K562 (cell line): ENCODE measurements around the gene GPD1L. TPM values are rescaled to one million over a fixed set of nuclear protein-coding genes. Genes with fewer than 3 reads are reported as not detected.

Experiments used
- ATAC-seq: fragments of 200-7000 bp; cut with Tn5 transposase; 3 replicates; pipeline ENCODE4 v1.9.1; 2020; ENCODE audit warnings: moderate library complexity
- BruUV-seq: library from RNA; stranded (reverse); fragments of 400-500 nt; replicated peaks from 2 replicates; lab custom pipeline; 2021; lab: Mats Ljungman, UMichigan
- CTCF ChIA-PET: fragments of 300-600 bp; formaldehyde crosslinking; extraction: SDS; loops from one replicate; lab custom pipeline; 2021; ENCODE audit warnings: low intra/inter-chr PET ratio; lab: Yijun Ruan, JAX
- POLR2A ChIA-PET: fragments of 300-600, 350-650 bp; sonication (Branson Sonifier 250); formaldehyde crosslinking; extraction: SDS; loops from one replicate; lab custom pipeline; 2021; ENCODE audit warnings: antibody characterized with exemption, inconsistent platforms; lab: Yijun Ruan, JAX
- DNase-seq, 4 experiments: peaks; one replicate each; pipeline versions ENCODE4 v3.0.0 to v3.0.0-alpha.2; 2011 to 2018; ENCODE audit warnings: low spot score in 3 of 4, mixed read lengths in 3 of 4; ENCODE audit errors: extremely low read depth in 1 of 4
- FAIRE-seq: peaks from 2 replicates; lab custom pipeline; 2011; peaks lifted over from hg19 to GRCh38; lab: Jason Lieb, UNC
- H2AFZ ChIP-seq: 2 replicates; pipeline ENCODE4 v1.6.0; 2011; ENCODE audit warnings: low read depth, low read length, control low read depth, inconsistent platforms
- H3K27ac ChIP-seq: fragments of 200-600 bp; 3 replicates; pipeline ENCODE4 v1.8.0; 2011; ENCODE audit warnings: low read depth, mild to moderate bottlenecking, control low read depth, inconsistent platforms, low read length, moderate library complexity, mixed read lengths; ENCODE audit errors: extremely low read depth
- H3K27me3 ChIP-seq, 2 experiments: fragments of 300-600 bp in 1 of 2; 2 replicates in 1 of 2; 3 replicates in 1 of 2; pipeline versions ENCODE4 v1.6.0 to v1.8.0; 2011; ENCODE audit warnings: inconsistent platforms in 2 of 2, low read length in 2 of 2, mild to moderate bottlenecking in 1 of 2, mixed read lengths in 1 of 2, moderate library complexity in 1 of 2; ENCODE audit not compliant: control insufficient read depth in 2 of 2, insufficient read depth in 2 of 2
- H3K36me3 ChIP-seq: fragments of 300-600 bp; 3 replicates; pipeline ENCODE4 v1.8.0; 2011; ENCODE audit warnings: mild to moderate bottlenecking, low read length, inconsistent platforms; ENCODE audit not compliant: control insufficient read depth, insufficient read depth
- H3K4me1 ChIP-seq, 2 experiments: fragments of 200-600 bp in 1 of 2; replicated peaks in 1 of 2; 2 replicates in 1 of 2; 3 replicates in 1 of 2; pipeline versions ENCODE4 v1.5.1 to v1.8.0; 2011; ENCODE audit warnings: inconsistent platforms in 2 of 2, low read length in 2 of 2, mild to moderate bottlenecking in 1 of 2, mixed read lengths in 1 of 2, moderate library complexity in 1 of 2; ENCODE audit not compliant: control insufficient read depth in 2 of 2, insufficient read depth in 2 of 2
- H3K4me2 ChIP-seq: 2 replicates; pipeline ENCODE4 v1.6.1; 2011; ENCODE audit warnings: low read length, control low read depth, inconsistent platforms, mixed read lengths; ENCODE audit not compliant: insufficient read depth
- H3K4me3 ChIP-seq: fragments of 200-600 bp; sonication (generic), shearing (Covaris generic); 2 replicates; pipeline ENCODE4 v1.5.1; 2016; ENCODE audit warnings: control low read depth, inconsistent platforms
- H3K79me2 ChIP-seq: fragments of 200-600 bp; 3 replicates; pipeline ENCODE4 v1.8.0; 2011; ENCODE audit warnings: low read length, inconsistent platforms; ENCODE audit not compliant: control insufficient read depth, insufficient read depth
- H3K9ac ChIP-seq, 2 experiments: 2 replicates each; pipeline versions ENCODE4 v1.6.0 to v1.6.1; 2011; ENCODE audit warnings: low read depth in 2 of 2, low read length in 2 of 2, control low read depth in 1 of 2, inconsistent platforms in 1 of 2, mild to moderate bottlenecking in 1 of 2, mixed read lengths in 1 of 2; ENCODE audit not compliant: insufficient read depth in 1 of 2
- H3K9me1 ChIP-seq: one replicate; pipeline ENCODE4 v1.6.0; 2011; ENCODE audit warnings: inconsistent platforms, mild to moderate bottlenecking, low read length, moderate library complexity; ENCODE audit not compliant: control insufficient read depth, insufficient read depth
- H3K9me3 ChIP-seq: replicated peaks from 2 replicates; pipeline ENCODE4 v1.5.1; 2011; ENCODE audit warnings: low read depth, low read length, inconsistent platforms; ENCODE audit not compliant: control insufficient read depth, insufficient read depth
- H4K20me1 ChIP-seq: replicated peaks from 2 replicates; pipeline ENCODE4 v1.6.1; 2011; ENCODE audit warnings: low read length, inconsistent platforms, mixed read lengths; ENCODE audit not compliant: control insufficient read depth, insufficient read depth
- ESRRA ChIP-seq: fragments of 450-650 bp; IDR thresholded peaks from 2 replicates; pipeline ENCODE4 v1.6.1; 2014; ENCODE audit warnings: low read depth, mild to moderate bottlenecking, moderate library complexity, borderline replicate concordance
- POLR3G ChIP-seq: IDR thresholded peaks from 2 replicates; pipeline ENCODE4 v1.6.1; 2011; ENCODE audit not compliant: insufficient read length, insufficient replicate concordance; ENCODE audit errors: extremely low read depth
- RCOR1 ChIP-seq, 2 experiments: IDR thresholded peaks; 2 replicates each; pipeline ENCODE4 v1.6.1; 2012; ENCODE audit warnings: low read depth in 2 of 2, low read length in 2 of 2, borderline replicate concordance in 1 of 2, improper control_type of control experiment in 1 of 2
- WGBS: fragments of 100-300 bp; shearing (Covaris generic); methylation state at CpG from one replicate; pipeline ENCODE4 v1.1.6; 2016; ENCODE audit warnings: low coverage, mixed read lengths; ENCODE audit not compliant: insufficient coverage; ENCODE audit errors: missing lambda C conversion rate; 5-methylcytosine and 5-hydroxymethylcytosine counted together
- in situ Hi-C: fragments of 300-500 bp; cut with MboI; formaldehyde crosslinking; loops from 4 replicates; pipeline ENCODE4 v1.15.0; 2018; ENCODE audit warnings: inconsistent platforms, mixed read lengths
- intact Hi-C: fragments of 100-400 bp; cut with micrococcal nuclease; formaldehyde crosslinking; loops from 2 replicates; pipeline ENCODE4 v1.14.2; 2022
- polyA plus RNA-seq, 8 experiments: library from polyadenylated mRNA; depleted of rRNA in 4 of 8; stranded (reverse) in 5 of 8; unstranded in 3 of 8; fragments of >200 nt; fragmentation: Nextera tagmentation in 2 of 8; fragmentation: Illumina TruSeq in 1 of 8; extraction: Ambion mirVana in 2 of 8; extraction: Trizol in 1 of 8; gene quantifications; 2 replicates each; pipeline versions ENCODE4 v1.2.1 to v1.2.3, GENCODE V29; 2011 to 2014; ENCODE audit warnings: inconsistent platforms in 1 of 8, missing spikeins in 1 of 8
- total RNA-seq, 7 experiments: library from RNA; depleted of rRNA in 6 of 7; stranded (reverse); fragments of >200 nt in 6 of 7; fragmentation: Illumina TruSeq in 2 of 7; extraction: Trizol in 2 of 7; gene quantifications; 2 replicates each; pipeline versions ENCODE4 v1.2.1 to v1.2.3, GENCODE V29; 2011 to 2021; ENCODE audit warnings: low replicate concordance in 1 of 7
- TF ChIP-seq, protein P1 (sequence below): fragments of 450-650 bp; IDR thresholded peaks from 2 replicates; pipeline ENCODE4 v1.6.1; 2016; ENCODE audit warnings: mild to moderate bottlenecking, moderate library complexity
- TF ChIP-seq, protein P2 (sequence below): fragments of 450-650 bp; IDR thresholded peaks from 2 replicates; pipeline ENCODE4 v1.6.1; 2016
- TF ChIP-seq, protein P3 (sequence below): sonication (generic); formaldehyde crosslinking; IDR thresholded peaks from 2 replicates; pipeline ENCODE4 v1.8.1; 2023; ENCODE audit warnings: mild to moderate bottlenecking, missing genetic modification reagents

The GPD1L gene
- total and polyA plus RNA-seq, 9 of the 15 experiments (the other 6 are each of a cell fraction or from before 2014, with no cell fraction given), result 1.6 to 17.3 (median 12.3) TPM

DNA sequence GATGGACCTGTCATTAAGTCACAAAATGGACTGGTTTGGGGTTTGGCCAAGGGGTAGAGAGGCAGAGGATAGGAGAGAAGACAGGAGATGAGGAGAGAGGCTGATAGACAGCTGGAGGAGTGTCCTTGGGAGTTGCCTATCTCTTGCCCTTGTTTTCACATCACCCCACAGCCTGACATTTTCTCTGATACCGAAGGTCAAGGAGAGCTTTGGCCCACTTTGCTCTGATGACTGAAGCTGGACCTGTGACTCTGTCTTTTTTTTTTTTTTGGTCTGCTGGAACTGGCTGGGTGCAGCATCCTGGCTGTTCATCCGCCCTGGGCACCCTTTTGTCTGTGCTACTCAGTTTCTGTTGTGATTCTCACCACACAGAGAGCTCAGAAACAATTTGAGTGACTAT is 5.1 kb downstream of the GPD1L start:
- Histone ChIP-seq H3K27ac (no peak overlapping the region), H2AFZ (no peak overlapping the region), H3K9me1 (no peaks in the 10 kb centered on the region), H3K36me3 (no peaks in the 10 kb centered on the region), H3K9ac (no peak overlapping the region), H3K4me3 (no peak overlapping the region), H3K4me2 (no peak overlapping the region), H3K4me1 (peaks cover 3 to 6% of the 10 kb centered on the region in 2 experiments; a peak in 4 of 5 replicates), H4K20me1 (no peaks in the 10 kb centered on the region), H3K27me3 (peaks cover 0 to 12% of the 10 kb centered on the region in 2 experiments; a peak in 2 of 5 replicates), H3K79me2 (no peaks in the 10 kb centered on the region), H3K9me3 (no peaks in the 10 kb centered on the region)
- DNase-seq (no peak), FAIRE-seq (no peak), ATAC-seq (no peak)
- in situ Hi-C loops (no loop called here), intact Hi-C loops (no loop called here)
- no TSS peak for BruUV-seq
- 0 out of 4 replicates have a peak, but pooled peaks of 1 of the 2 experiments have one; percentile 11 for TF ChIP-seq RCOR1 (IDR thresholded peaks at IDR 0.05; ENCODE audit: borderline replicate concordance in 1 of 2, low read depth in 2 of 2, low read length in 2 of 2)
- TF ChIP-seq, protein P1, sequence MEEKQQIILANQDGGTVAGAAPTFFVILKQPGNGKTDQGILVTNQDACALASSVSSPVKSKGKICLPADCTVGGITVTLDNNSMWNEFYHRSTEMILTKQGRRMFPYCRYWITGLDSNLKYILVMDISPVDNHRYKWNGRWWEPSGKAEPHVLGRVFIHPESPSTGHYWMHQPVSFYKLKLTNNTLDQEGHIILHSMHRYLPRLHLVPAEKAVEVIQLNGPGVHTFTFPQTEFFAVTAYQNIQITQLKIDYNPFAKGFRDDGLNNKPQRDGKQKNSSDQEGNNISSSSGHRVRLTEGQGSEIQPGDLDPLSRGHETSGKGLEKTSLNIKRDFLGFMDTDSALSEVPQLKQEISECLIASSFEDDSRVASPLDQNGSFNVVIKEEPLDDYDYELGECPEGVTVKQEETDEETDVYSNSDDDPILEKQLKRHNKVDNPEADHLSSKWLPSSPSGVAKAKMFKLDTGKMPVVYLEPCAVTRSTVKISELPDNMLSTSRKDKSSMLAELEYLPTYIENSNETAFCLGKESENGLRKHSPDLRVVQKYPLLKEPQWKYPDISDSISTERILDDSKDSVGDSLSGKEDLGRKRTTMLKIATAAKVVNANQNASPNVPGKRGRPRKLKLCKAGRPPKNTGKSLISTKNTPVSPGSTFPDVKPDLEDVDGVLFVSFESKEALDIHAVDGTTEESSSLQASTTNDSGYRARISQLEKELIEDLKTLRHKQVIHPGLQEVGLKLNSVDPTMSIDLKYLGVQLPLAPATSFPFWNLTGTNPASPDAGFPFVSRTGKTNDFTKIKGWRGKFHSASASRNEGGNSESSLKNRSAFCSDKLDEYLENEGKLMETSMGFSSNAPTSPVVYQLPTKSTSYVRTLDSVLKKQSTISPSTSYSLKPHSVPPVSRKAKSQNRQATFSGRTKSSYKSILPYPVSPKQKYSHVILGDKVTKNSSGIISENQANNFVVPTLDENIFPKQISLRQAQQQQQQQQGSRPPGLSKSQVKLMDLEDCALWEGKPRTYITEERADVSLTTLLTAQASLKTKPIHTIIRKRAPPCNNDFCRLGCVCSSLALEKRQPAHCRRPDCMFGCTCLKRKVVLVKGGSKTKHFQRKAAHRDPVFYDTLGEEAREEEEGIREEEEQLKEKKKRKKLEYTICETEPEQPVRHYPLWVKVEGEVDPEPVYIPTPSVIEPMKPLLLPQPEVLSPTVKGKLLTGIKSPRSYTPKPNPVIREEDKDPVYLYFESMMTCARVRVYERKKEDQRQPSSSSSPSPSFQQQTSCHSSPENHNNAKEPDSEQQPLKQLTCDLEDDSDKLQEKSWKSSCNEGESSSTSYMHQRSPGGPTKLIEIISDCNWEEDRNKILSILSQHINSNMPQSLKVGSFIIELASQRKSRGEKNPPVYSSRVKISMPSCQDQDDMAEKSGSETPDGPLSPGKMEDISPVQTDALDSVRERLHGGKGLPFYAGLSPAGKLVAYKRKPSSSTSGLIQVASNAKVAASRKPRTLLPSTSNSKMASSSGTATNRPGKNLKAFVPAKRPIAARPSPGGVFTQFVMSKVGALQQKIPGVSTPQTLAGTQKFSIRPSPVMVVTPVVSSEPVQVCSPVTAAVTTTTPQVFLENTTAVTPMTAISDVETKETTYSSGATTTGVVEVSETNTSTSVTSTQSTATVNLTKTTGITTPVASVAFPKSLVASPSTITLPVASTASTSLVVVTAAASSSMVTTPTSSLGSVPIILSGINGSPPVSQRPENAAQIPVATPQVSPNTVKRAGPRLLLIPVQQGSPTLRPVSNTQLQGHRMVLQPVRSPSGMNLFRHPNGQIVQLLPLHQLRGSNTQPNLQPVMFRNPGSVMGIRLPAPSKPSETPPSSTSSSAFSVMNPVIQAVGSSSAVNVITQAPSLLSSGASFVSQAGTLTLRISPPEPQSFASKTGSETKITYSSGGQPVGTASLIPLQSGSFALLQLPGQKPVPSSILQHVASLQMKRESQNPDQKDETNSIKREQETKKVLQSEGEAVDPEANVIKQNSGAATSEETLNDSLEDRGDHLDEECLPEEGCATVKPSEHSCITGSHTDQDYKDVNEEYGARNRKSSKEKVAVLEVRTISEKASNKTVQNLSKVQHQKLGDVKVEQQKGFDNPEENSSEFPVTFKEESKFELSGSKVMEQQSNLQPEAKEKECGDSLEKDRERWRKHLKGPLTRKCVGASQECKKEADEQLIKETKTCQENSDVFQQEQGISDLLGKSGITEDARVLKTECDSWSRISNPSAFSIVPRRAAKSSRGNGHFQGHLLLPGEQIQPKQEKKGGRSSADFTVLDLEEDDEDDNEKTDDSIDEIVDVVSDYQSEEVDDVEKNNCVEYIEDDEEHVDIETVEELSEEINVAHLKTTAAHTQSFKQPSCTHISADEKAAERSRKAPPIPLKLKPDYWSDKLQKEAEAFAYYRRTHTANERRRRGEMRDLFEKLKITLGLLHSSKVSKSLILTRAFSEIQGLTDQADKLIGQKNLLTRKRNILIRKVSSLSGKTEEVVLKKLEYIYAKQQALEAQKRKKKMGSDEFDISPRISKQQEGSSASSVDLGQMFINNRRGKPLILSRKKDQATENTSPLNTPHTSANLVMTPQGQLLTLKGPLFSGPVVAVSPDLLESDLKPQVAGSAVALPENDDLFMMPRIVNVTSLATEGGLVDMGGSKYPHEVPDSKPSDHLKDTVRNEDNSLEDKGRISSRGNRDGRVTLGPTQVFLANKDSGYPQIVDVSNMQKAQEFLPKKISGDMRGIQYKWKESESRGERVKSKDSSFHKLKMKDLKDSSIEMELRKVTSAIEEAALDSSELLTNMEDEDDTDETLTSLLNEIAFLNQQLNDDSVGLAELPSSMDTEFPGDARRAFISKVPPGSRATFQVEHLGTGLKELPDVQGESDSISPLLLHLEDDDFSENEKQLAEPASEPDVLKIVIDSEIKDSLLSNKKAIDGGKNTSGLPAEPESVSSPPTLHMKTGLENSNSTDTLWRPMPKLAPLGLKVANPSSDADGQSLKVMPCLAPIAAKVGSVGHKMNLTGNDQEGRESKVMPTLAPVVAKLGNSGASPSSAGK, result no peak
- TF ChIP-seq ESRRA, result peak; percentile 53; the same call in 1 of the 2 replicates
- TF ChIP-seq, protein P2, sequence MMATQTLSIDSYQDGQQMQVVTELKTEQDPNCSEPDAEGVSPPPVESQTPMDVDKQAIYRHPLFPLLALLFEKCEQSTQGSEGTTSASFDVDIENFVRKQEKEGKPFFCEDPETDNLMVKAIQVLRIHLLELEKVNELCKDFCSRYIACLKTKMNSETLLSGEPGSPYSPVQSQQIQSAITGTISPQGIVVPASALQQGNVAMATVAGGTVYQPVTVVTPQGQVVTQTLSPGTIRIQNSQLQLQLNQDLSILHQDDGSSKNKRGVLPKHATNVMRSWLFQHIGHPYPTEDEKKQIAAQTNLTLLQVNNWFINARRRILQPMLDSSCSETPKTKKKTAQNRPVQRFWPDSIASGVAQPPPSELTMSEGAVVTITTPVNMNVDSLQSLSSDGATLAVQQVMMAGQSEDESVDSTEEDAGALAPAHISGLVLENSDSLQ, result peak; percentile 21; the same call in 1 of the 2 replicates
- TF ChIP-seq POLR3G, result no peak
- TF ChIP-seq, protein P3, sequence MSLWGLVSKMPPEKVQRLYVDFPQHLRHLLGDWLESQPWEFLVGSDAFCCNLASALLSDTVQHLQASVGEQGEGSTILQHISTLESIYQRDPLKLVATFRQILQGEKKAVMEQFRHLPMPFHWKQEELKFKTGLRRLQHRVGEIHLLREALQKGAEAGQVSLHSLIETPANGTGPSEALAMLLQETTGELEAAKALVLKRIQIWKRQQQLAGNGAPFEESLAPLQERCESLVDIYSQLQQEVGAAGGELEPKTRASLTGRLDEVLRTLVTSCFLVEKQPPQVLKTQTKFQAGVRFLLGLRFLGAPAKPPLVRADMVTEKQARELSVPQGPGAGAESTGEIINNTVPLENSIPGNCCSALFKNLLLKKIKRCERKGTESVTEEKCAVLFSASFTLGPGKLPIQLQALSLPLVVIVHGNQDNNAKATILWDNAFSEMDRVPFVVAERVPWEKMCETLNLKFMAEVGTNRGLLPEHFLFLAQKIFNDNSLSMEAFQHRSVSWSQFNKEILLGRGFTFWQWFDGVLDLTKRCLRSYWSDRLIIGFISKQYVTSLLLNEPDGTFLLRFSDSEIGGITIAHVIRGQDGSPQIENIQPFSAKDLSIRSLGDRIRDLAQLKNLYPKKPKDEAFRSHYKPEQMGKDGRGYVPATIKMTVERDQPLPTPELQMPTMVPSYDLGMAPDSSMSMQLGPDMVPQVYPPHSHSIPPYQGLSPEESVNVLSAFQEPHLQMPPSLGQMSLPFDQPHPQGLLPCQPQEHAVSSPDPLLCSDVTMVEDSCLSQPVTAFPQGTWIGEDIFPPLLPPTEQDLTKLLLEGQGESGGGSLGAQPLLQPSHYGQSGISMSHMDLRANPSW, result no peak
- WGBS, result 25% methylated on average over 2 of the region's 2 CpGs
- ChIA-PET CTCF (no interaction called here), POLR2A (interaction anchor here (1.2 kb wide), 1 partner anchor 10 kb away, joined by 3 read pairs; no protein-coding TSS in a partner anchor)
